Measurements from ENCODE around the gene ATP5ME.

- TF ChIP-seq, protein P1, sequence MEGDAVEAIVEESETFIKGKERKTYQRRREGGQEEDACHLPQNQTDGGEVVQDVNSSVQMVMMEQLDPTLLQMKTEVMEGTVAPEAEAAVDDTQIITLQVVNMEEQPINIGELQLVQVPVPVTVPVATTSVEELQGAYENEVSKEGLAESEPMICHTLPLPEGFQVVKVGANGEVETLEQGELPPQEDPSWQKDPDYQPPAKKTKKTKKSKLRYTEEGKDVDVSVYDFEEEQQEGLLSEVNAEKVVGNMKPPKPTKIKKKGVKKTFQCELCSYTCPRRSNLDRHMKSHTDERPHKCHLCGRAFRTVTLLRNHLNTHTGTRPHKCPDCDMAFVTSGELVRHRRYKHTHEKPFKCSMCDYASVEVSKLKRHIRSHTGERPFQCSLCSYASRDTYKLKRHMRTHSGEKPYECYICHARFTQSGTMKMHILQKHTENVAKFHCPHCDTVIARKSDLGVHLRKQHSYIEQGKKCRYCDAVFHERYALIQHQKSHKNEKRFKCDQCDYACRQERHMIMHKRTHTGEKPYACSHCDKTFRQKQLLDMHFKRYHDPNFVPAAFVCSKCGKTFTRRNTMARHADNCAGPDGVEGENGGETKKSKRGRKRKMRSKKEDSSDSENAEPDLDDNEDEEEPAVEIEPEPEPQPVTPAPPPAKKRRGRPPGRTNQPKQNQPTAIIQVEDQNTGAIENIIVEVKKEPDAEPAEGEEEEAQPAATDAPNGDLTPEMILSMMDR (IDR thresholded peaks at IDR 0.05), result no peak
- no peak for TF ChIP-seq POLR2A (IDR thresholded peaks at IDR 0.05)
These were observed 15.6 kb upstream of the ATP5ME start for GRCh38 chr4:689723-690122.
